ENCODE data around the gene SND1. TPM values are rescaled to one million over a fixed set of nuclear protein-coding genes. Genes with fewer than 3 reads are reported as not detected.
"Not testable (repeated sequence)": the region's sequence is repeated elsewhere in the genome, so short reads cannot be mapped to it uniquely, and the experiment has no call there.

SND1 gene
- total and polyA plus RNA-seq, 2 donors from 2014 or later, result 83.0 to 154 TPM

DNA sequence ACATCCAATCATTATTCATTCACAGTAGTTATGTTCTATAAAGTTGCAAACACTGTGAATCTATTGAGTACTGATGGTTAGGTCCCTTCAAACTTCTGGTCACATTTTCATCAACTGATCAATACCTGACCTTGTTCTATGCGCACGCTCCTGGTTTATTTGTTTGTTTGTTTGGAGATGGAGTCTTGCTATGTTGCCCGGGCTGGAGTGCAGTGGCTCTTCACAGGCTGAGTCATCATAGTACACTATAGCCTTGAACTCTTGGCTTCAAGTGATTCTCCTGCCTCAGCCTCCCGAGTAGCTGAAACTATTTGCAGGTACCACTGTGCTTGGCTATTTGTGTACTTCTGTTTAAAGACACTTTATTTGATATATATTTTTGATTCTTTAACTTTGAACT lies 19.3 kb downstream of the SND1 start:
- H3K4me3 ChIP-seq (ENCODE audit: low read length in 3 of 3), result no peak overlapping the region
- intact Hi-C loops (cut with DNase I), result no loop called here
- no peaks in the 10 kb centered on the region for H3K9me3 ChIP-seq (ENCODE audit: control insufficient read depth in 2 of 3, insufficient read depth in 1 of 3, low read length in 3 of 3)
- DNase-seq, result no peak
- no peaks in the 10 kb centered on the region for H3K27me3 ChIP-seq (ENCODE audit: control insufficient read depth, insufficient read depth, low read length)
- no peak overlapping the region for H3K9ac ChIP-seq (ENCODE audit: low read length in 3 of 3)
- TF ChIP-seq CTCF (IDR thresholded peaks at IDR 0.05; ENCODE audit: borderline replicate concordance, extremely low read depth, insufficient read depth), result no peak
- H3K27ac ChIP-seq (ENCODE audit: low read depth in 2 of 2, low read length in 2 of 2), result no peak overlapping the region
- no peaks in the 10 kb centered on the region for H3K36me3 ChIP-seq (ENCODE audit: control insufficient read depth in 2 of 3, insufficient read depth in 3 of 3, low read length in 3 of 3)
- no peak for FAIRE-seq
- H3K4me1 ChIP-seq (ENCODE audit: control insufficient read depth in 2 of 3, insufficient read depth in 2 of 3, low read depth in 1 of 3, low read length in 3 of 3), result peaks cover 0 to 3% (median 0%) of the 10 kb centered on the region in 3 donors

DNA sequence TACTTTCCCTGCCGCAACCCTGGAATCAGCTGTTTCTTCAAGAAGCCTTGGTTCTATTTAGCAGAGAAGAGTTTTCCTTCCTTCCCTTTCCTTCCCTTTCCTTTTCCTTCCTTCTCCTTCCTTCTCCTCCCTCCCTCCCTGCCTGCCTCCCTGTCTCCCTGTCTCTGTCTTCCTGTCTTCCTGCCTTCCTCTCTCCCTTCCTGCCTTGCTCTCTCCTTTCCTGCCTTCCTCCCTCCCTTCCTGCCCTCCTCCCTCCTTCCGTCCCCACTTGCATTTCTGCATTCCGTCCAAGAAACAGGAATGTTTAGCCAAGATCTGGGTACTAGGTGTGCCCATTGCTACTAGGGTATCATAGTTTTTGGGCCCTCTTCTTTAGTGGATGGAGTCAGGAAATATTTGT lies 21.9 kb downstream of the SND1 start:
- intact Hi-C loops (cut with DNase I), result no loop called here
- H3K27ac ChIP-seq (ENCODE audit: low read depth in 2 of 2, low read length in 2 of 2), result no peak overlapping the region
- no peak for FAIRE-seq
- H3K36me3 ChIP-seq (ENCODE audit: control insufficient read depth in 2 of 3, insufficient read depth in 3 of 3, low read length in 3 of 3), result no peaks in the 10 kb centered on the region
- H3K27me3 ChIP-seq (ENCODE audit: control insufficient read depth, insufficient read depth, low read length), result no peaks in the 10 kb centered on the region
- no peak overlapping the region for H3K4me3 ChIP-seq (ENCODE audit: low read length in 3 of 3)
- H3K4me1 ChIP-seq (ENCODE audit: control insufficient read depth in 2 of 3, insufficient read depth in 2 of 3, low read depth in 1 of 3, low read length in 3 of 3), result peaks cover 0 to 5% (median 3%) of the 10 kb centered on the region in 3 donors
- DNase-seq, result no peak
- H3K9ac ChIP-seq (ENCODE audit: low read length in 3 of 3), result no peak overlapping the region
- no peak for TF ChIP-seq CTCF (IDR thresholded peaks at IDR 0.05; ENCODE audit: borderline replicate concordance, extremely low read depth, insufficient read depth)
- no peaks in the 10 kb centered on the region for H3K9me3 ChIP-seq (ENCODE audit: control insufficient read depth in 2 of 3, insufficient read depth in 1 of 3, low read length in 3 of 3)

DNA sequence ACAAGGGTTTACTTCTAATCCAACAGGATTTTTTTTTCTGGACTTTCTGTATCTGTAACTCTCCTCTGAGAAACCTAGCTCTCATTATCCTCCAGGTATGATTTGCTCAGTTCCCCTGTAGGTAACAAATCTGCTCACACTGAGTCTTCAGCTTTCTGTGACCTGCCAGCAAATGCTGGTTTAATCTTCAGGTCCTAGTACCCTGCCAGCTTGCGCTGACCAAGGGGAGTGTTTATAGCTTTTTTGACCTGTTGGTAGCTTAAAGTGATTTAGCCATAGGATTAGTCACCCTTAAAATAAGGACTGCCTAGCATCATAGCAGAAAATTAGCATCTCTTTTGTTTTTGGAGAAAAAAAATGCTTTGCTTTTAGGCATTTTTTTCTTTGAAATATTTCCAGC lies 22.4 kb downstream of the SND1 start:
- no peaks in the 10 kb centered on the region for H3K36me3 ChIP-seq (ENCODE audit: control insufficient read depth in 2 of 3, insufficient read depth in 3 of 3, low read length in 3 of 3)
- H3K27ac ChIP-seq (ENCODE audit: low read depth in 2 of 2, low read length in 2 of 2), result no peak overlapping the region
- intact Hi-C loops (cut with DNase I), result no loop called here
- no peak overlapping the region for H3K9ac ChIP-seq (ENCODE audit: low read length in 3 of 3)
- H3K4me1 ChIP-seq (ENCODE audit: control insufficient read depth in 2 of 3, insufficient read depth in 2 of 3, low read depth in 1 of 3, low read length in 3 of 3), result peaks cover 0 to 5% (median 3%) of the 10 kb centered on the region in 3 donors
- no peak overlapping the region for H3K4me3 ChIP-seq (ENCODE audit: low read length in 3 of 3)
- H3K9me3 ChIP-seq (ENCODE audit: control insufficient read depth in 2 of 3, insufficient read depth in 1 of 3, low read length in 3 of 3), result no peaks in the 10 kb centered on the region
- H3K27me3 ChIP-seq (ENCODE audit: control insufficient read depth, insufficient read depth, low read length), result no peaks in the 10 kb centered on the region
- DNase-seq, result no peak
- no peak for TF ChIP-seq CTCF (IDR thresholded peaks at IDR 0.05; ENCODE audit: borderline replicate concordance, extremely low read depth, insufficient read depth)
- no peak for FAIRE-seq

- H3K9me3 ChIP-seq (ENCODE audit: control insufficient read depth in 2 of 3, insufficient read depth in 1 of 3, low read length in 3 of 3); DNase-seq; FAIRE-seq; H3K4me1 ChIP-seq (ENCODE audit: control insufficient read depth in 2 of 3, insufficient read depth in 2 of 3, low read depth in 1 of 3, low read length in 3 of 3); H3K36me3 ChIP-seq (ENCODE audit: control insufficient read depth in 2 of 3, insufficient read depth in 3 of 3, low read length in 3 of 3); intact Hi-C loops (cut with DNase I); H3K4me3 ChIP-seq (ENCODE audit: low read length in 3 of 3); H3K27ac ChIP-seq (ENCODE audit: low read depth in 2 of 2, low read length in 2 of 2); H3K9ac ChIP-seq (ENCODE audit: low read length in 3 of 3); H3K27me3 ChIP-seq (ENCODE audit: control insufficient read depth, insufficient read depth, low read length): not testable (repeated sequence)
These were observed 22.9 kb downstream of the SND1 start for GRCh38 chr7:127674923-127675322.

Data from kidney (tissue), 14 donors.